HG03060 (cell line): ENCODE measurements around the gene IL27RA.
"Not testable (repeated sequence)": the region's sequence is repeated elsewhere in the genome, so short reads cannot be mapped to it uniquely, and the experiment has no call there.

Source experiments
- ATAC-seq: cut with Tn5 transposase; IDR thresholded peaks from one replicate; pipeline ENCODE4 v1.9.1; 2021; ENCODE audit warnings: low read depth, moderate number of reproducible peaks; ENCODE audit not compliant: unreplicated experiment

The IL27RA gene

GRCh38 chr19:14027856-14028450 is 3.6 kb upstream of the IL27RA start, which contains the start of gene RLN3:
RLN3 (plus strand) TSS chr19:14028148; CDS start chr19:14028205, 57 bp downstream.
- ATAC-seq = no peak

GRCh38 chr19:14028901-14029300 is 2.7 kb upstream of the IL27RA start:
- ATAC-seq = no peak

- ATAC-seq = no peak
These were observed 404 bp upstream of the IL27RA start for GRCh38 chr19:14030997-14031718.

GRCh38 chr19:14033946-14034345 is 2.4 kb downstream of the IL27RA start:
- ATAC-seq = no peak

GRCh38 chr19:14035159-14035558 is 3.6 kb downstream of the IL27RA start:
- not testable (repeated sequence) for ATAC-seq

GRCh38 chr19:14035706-14036105 is 4.1 kb downstream of the IL27RA start:
- no peak for ATAC-seq

- ATAC-seq = no peak
These were observed 7.6 kb downstream of the IL27RA start for GRCh38 chr19:14039181-14039580.

GRCh38 chr19:14042659-14043608 is 11.4 kb downstream of the IL27RA start:
- ATAC-seq = not testable (repeated sequence)

- ATAC-seq = not testable (repeated sequence)
These were observed 16.3 kb downstream of the IL27RA start for GRCh38 chr19:14047866-14048265.

GRCh38 chr19:14048443-14049153 is 17.0 kb downstream of the IL27RA start:
- ATAC-seq = no peak

- no peak for ATAC-seq
These were observed 18.9 kb downstream of the IL27RA start for GRCh38 chr19:14050512-14050911.

GRCh38 chr19:14050961-14051360 is 19.4 kb downstream of the IL27RA start:
- ATAC-seq = not testable (repeated sequence)

GRCh38 chr19:14051980-14052379 is 20.4 kb downstream of the IL27RA start:
- no peak for ATAC-seq

- ATAC-seq = no peak
These were observed 20.9 kb downstream of the IL27RA start for GRCh38 chr19:14052470-14052869.

- no peak for ATAC-seq
These were observed 21.5 kb downstream of the IL27RA start for GRCh38 chr19:14053032-14053431.

- no peak for ATAC-seq
These were observed 21.9 kb downstream of the IL27RA start for GRCh38 chr19:14053500-14053899.

- no peak for ATAC-seq
These were observed 22.5 kb downstream of the IL27RA start for GRCh38 chr19:14054099-14054498.

- no peak for ATAC-seq
These were observed 23.2 kb downstream of the IL27RA start for GRCh38 chr19:14054721-14055120.

- ATAC-seq = no peak
These were observed 23.8 kb downstream of the IL27RA start for GRCh38 chr19:14055396-14055795.

GRCh38 chr19:14056069-14056666 is 24.6 kb downstream of the IL27RA start:
- no peak for ATAC-seq
